GM19372 (cell line): ENCODE data around the gene BAZ1B.
"Not testable (repeated sequence)": the region's sequence is repeated elsewhere in the genome, so short reads cannot be mapped to it uniquely, and the experiment has no call there.

Experiments used
- ATAC-seq: cut with Tn5 transposase; IDR thresholded peaks from one replicate; pipeline ENCODE4 v1.9.1; 2021; ENCODE audit warnings: mild to moderate bottlenecking, low read depth, moderate library complexity; ENCODE audit not compliant: unreplicated experiment

Gene BAZ1B

DNA sequence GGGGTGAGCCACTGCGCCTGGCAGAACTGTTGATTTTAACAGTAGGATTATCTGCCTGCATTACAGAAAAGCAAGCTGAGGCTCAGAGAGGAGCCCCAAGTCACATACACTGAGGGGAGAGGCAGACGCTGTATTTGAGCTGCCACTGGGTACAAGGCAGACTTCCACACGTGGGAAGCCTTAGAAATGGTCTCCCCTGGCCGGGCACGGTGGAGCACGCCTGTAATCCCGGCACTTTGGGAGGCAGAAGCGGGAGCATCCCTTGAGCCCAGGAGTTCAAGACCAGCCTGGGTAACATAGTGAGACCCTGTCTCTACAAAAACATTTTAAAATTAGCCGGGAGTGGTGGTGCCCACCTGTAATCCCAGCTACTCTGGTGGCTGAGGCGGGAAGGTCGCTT lies 89.4 kb downstream of the BAZ1B start:
- no peak for ATAC-seq

DNA sequence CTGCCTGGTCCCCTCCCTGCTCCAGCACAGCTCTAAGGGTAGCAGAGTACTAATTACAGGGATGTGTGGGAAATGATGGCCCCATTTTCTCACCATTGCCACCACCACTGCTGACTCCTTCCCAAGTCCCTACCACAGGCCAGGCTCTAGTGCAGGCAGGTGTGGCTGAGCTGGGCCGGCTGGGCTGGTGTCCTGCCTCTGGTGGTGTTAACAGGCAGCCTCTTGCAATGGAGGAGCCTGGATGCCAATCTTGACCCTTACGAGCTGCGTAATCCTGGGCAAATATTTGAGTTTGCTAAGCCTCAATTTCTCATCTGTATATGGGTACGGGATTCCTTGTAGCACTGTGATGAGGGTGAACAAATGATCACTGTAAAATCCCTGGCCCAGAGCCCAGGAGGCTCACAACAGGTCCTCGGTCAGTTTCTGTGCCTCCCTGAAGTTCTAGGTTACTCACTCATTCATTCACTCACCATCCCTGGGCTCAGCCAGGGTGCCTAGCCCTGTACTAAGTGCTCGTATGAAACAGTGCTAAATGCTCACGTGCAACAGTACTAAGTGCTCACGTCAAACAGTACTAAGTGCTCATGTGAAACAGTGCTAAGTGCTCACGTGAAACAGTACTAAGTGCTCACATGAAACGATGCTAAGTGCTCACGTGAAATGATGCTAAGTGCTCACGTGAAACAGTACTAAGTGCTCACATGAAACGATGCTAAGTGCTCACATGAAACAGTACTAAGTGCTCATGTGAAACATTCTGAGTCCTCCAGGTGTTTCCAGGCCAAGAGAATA lies 90.9 kb downstream of the BAZ1B start:
- ATAC-seq: no peak

DNA sequence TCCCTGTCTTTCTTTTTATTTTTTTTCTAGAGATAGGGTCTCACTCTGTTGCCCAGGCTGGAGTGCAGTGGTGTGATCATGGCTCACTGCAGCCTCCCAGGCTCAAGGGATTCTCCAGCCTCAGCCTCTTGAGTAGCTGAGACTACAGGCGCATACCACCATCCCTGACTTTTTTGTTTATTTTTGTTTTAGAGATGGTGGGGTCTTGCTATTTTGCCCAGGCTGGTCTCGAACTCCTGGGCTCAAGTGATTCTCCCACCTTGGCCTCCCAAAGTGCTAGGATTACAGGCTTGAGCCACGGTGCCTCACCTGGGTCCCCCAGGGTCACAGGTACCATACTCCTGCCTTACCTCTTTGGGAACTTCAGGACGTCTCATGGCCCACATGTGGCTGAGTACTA lies 91.6 kb downstream of the BAZ1B start:
- not testable (repeated sequence) for ATAC-seq

DNA sequence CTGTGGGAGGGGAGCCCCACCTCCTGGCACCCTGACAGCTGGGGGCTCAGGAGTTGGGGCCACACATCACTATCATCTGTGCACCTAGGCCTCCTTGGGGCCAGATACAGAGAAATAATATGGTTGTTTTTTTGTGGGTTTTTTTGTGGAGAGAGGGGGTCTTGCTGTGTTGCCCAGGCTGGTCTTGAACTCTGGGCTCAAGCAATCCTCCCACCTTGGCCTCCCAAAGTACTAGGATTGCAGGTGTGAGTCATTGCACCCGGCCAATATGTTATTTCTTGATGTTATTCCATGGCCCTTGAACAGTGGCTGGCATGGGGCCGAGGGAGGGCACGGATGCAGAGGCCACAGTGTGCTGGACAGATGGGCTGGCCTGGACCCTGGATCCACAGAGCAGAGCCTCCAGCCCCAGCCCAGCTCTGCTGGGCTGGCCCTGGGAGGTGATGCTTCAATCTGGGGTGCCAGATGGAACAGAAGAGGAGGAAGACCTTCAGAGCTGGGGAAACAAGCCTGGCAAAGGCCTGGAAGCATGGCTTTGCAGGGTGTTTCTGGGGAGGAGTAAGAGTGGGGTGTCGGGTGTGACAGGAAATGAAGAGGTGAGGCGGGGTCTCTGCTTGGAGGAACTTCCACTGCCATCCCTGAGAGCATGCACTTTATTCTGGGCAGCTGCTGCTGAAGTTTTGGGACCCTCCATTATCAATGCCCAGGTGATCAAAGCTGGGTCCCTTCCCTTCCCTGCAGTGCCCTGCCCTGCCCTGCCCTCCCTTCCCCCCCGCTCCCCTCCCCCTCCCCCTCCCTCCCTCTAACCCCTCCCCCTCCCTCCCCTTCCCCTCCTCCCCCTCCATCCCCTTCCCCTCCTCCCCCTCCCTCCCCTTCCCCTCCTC lies 92.2 kb downstream of the BAZ1B start:
- no peak for ATAC-seq

DNA sequence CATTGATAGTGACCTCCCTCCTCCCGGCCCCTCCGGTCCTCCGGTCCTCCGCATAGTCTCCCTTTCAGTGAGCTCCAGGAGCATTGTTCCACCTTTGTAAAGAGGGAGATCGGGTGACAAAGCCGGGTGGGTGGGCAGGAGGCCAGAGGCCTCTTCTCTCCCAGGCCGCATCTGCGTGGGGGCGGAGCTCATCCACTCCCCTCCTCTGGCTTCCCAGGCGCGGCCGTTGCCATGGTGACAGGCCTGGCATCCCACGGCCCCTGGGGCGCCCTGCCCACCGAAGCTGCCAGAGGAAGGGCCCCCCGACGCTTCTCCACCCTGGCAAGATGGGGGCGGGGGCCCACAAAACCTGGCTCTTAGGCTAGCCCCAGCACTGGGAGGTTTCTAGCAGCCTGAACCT lies 92.9 kb downstream of the BAZ1B start:
- no peak for ATAC-seq

DNA sequence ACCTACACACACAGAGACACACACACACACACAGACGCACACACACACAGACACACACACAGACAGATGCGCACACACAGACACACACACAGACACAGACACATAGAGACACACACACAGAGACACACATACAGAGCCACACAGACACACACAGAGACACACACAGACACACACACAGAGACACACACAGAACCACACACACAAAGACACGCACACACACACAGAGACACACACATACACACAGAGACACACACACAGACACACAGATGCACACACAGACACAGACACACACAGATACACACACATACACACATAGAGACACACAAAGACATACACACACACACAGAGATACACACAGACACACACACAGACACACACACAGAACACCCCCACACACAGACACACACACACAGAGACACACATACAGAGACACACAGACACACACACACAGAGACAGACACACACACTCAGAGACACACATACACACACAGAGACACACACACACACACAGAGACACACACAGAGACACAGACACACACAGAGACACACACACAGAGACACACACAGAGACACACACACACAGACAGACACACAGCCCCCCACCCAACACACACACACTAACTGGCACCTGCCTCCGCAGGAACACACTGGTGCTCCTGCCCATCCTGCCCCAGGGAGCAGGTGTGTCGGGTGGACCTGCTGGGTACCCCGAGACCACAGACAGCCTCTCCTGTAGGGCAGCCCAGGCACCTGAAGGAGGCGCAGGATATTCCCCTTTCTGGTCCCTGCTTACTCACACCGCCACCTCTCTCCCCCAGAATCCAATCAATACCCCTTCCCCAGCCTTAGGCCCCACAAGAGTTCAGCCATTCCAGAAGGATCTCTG lies 93.9 kb downstream of the BAZ1B start:
- no peak for ATAC-seq

DNA sequence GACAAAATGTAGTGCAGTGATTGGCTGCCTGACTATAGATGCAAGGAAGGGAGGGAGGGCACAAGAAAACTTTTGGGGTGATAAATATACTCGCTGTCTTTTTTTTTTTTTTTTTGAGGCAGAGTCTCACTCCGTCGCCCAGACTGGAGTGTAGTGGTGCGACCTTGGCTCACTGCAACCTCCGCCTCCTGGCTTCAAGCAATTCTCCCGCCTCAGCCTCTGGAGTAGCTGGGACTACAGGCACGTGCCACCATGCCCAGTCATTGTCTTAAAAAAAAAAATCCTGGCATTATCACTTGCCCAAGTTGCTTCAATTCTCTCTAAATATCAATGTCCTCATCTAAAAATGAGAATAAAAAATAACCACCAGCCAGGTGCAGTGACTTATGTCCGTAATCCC lies 96.1 kb downstream of the BAZ1B start:
- no peak for ATAC-seq

DNA sequence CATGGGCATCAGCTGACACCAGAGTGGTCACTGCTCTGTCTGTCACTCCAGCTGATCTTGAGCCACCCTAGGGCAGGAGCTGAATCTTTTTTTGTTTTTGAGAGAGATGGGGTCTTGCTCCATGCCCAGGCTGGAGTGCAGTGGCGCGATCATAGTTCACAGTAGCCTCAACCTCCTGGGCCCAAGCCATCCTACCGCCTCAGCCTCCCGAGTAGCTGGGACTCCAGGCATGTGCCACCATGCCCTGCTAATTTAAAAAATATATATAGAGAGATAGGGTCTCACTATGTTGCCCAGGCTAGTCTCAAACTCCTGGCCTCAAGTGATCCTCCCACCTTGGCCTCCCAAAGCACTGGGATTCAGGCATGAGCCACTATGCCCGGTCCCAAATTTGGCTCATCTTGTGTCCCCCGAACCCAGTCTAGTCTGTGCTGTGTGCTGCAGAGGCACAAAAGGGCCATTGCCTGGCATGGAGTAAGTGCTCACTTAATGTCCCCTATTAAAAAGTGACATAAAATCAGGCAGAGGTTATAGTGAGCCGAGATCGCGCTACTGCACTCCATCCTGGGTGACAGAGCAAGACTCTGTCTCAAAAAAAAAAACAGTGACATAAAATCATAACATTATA lies 96.6 kb downstream of the BAZ1B start:
- no peak for ATAC-seq

DNA sequence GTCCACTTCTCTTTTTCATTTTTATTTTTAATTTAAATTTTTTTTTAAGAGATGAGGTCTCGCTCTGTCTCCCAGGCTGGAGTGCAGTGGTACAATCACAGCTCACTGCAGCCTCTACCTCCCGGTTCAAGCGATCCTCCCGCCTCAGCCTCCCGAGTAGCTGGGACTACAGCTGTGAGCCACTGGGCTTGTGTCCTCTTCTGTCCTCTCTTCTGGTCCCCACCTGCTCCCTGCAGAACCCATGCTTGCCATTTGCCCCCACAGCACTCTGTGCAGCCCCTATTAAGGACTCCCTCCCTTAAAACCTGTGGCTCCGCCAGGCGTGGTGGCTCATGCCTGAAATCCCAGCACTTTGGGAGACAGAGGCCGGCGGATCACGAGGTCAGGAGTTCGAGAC lies 97.6 kb downstream of the BAZ1B start:
- ATAC-seq: no peak

DNA sequence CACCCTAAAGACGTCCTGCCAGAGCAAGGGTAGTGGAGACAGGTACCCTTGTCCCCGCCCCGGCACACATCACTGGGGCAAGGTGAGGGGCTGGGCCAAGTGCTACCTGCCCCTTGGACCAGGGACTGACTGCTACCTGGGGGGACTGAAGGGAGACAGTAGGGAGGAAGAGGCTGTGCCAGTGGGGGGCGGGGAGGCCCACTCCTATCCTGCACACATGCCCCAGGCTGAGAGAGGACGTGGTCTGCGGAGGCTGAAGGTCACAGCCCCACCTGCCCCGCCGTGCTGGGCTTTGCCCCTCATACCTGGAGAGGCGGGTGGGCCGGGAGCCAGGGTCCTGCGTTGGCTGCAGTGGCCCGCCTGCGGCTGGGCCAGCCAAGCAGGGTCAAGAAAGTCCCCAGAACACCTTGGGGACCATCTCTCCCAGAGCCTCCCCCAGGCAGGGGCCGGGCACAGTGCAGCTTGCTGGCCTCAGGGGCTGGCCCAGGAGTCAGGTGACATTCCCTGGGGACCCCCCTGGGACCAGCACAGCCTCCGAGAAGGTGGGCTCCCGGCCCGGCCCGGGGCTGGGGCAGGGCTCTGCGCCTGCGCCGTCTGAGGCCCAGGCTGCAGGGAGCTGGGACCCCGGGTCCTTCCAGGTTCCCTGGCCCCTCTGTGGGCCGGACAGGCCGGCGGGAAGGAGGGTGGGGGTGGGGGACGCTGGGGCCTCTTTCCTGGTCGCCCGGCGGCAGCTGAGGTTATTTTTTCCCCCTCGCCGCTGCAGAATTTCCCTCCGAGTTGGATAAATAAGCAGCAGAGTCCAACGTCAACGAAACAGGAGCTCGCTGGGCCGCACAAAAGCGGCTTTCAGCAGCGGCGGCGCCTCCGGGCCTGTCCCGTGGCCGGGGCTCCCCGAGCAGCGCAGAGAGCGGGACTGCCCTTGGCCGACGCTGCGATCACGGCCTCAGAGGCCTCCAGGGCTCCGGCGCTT lies 98.3 kb downstream of the BAZ1B start:
- ATAC-seq: no peak

DNA sequence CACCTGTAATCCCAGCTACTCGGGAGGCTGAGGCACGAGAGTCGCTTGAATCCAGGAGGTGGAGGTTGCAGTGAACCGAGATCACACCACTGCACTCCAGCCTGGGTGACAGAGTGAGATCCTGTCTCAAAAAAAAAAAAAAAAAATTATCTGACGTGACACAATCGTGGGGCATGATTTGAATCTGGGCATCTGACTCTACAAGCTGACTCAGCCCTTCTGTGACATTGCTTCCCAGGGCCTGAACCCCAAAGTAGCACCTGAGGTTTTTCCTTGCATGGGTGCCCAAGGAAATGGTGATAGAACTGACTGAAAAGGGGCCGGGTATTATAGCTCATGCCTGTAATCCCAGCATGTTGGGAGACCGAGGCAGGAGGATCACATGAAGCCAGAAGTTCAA lies 101.5 kb downstream of the BAZ1B start:
- ATAC-seq: not testable (repeated sequence)

DNA sequence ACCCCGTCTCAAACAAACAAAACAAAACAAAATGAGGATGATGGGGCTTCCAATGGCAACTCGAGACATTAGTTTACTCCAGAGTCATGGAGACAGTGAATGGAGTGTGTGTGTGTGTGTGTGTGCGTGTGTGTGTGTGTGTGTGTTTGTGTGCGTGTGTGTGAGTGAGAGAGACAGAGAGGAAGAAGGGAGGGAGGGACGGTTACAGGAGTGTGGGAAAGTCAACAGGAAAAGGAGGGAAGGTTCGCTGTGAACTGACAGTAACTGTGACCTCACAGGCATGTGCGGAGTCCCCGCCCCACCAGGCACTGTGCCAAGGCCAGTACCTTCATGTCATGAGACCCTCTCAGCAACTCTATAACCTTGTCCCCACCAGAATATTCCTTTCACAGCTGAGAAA lies 102.1 kb downstream of the BAZ1B start:
- ATAC-seq: not testable (repeated sequence)

DNA sequence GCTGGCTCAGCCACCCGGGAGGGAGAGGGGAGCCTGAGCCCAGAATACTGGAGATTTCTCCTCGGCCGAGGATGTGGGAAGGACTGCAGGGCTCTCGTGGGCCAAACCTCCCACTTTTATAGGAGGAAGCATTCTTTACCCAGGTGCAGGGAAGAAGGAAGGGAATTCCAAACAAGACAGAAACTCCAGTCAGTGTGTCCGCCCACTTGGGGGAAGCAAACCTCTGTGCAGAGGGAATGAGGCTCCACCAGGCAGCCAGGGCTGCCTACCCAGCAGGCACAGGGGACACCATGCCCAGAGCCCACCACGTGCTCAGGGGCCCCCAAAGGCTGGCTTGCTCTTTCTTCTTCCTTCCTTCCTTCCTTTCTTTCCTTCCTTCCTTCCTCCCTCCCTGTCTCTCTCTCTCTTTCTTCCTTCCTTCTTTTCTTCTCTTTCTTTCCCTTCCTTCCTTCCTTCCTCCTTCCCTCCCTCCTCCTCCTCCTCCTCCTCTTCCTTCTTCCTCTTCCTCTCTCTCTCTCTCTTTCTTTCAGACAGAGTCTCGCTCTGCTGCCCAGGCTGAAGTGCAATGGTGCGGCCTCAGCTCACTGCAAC lies 103.9 kb downstream of the BAZ1B start:
- no peak for ATAC-seq

DNA sequence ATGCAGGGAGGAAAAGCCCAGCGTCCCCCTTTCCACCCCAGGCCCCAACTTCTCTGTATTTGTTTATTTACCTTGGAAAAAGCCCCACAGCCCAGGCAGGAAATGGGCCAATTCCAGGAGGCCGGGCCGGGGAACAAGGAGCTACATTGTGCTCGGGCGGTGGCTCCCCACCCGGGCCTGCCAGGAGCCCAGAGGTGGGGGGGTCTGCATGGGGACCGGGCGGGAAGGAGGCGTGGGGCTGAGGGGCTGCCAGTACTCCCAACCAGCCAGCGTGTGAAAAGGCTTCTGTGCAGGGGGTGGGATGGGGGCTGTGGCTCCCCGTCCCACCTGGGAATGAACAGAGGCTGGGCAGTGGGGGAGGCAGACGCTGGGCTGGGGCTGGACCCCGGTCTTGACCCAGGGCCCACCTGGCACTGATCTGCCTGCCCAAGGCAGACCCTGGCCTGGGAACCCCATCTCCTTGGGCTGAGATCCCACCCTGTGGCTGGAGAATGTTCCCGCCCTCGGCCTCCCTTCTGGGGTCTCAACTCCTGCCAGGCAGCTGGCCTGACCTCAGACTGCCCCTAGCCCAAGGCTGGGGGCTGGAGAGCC lies 111.5 kb downstream of the BAZ1B start:
- not testable (repeated sequence) for ATAC-seq

DNA sequence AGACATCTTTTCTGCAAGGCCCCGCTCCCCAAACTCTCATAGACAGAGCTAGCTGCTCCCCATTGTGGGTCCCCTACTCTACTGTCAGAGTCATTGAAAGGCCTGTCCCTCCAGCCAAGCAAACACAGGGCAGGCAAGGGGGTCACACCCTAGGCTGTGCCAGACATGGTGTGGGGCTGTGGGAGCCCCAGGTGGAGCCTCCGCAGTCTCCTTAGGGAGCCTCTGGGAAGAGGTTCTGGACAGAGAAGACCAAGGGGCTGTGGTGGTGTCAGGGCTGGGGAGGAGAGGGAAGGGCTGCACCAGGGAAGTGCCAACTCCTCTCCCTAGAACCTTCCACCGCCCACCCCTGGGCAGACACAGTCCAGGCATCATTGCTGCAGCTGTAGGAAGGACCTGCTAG lies 117.2 kb downstream of the BAZ1B start:
- not testable (repeated sequence) for ATAC-seq

DNA sequence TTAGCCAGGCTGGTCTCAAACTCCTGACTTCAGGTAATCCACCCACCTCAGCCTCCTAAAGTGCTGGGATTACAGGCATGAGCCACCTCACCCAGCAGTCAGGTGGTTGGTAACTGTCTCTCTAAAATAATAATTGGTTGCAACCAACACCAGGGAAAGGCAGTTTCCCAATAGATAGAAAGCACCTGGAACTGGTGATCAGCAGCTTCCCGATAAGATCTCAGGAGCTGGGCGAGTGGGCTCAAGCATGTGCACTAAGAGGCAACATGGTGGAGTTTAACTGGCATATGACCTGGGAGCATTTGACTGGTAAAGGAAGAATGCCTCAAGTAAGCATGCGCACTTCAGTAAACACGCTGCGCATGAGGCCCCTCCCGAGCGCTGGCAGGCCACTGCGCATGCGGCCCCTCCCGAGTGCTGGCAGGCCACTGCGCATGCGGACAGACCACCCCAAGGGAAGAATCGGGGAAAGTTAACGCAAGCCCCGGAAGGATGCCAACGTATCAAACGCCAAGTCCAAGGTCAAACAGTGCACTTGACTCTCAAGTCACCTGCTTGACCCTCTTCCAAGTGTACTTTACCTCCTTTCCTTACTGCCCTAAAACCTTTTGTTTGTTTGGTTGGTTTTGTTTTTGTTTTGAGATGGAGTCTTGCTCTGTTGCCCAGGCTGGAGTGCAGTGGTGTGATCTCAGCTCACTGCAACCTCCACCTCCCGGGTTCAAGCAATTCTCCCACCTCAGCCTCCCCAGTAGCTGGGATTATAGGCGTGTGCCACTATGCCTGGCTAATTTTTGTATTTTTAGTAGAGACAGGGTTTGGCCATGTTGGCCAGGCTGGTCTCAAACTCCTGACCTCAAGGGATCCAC lies 122.7 kb downstream of the BAZ1B start:
- ATAC-seq: not testable (repeated sequence)

DNA sequence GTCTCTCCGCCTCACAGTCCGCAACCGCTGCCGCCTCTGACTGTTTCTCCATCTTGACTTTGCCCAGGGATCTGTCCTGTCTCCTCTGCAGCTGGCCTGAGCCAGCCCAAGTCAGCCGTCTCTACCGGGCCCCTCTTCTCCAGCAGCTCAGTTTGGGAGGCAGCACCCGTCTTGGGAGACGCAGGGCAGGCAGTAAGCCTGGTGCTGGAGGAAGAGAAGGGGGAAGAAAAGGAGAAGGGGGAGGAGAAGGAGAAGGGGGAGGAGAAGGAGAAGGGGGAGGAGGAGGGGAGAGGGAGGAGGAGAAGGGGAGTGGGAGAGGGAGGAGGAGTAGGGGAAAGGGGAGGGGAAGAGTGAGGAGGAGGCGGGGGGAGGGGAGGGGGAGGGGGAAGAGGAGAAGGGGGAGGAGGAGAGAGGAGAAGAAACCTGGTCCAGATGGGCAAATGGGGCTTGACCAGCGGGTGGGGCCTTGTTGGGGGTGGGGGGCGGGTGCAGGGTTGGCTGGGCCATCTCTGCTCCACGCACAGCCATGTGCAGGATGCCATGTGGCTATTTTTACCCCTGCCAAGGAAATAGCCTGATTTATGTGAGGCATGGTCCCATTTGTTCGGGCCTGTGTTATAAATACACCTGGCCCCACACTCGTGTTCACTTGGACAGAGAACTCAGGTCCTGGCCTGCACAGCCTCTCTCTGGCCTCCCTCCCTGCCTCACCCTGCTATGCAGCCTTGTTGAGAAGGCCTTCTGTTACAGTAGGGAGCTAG lies 124.4 kb downstream of the BAZ1B start:
- no peak for ATAC-seq
